HepG2 (cell line): ENCODE measurements around the gene GATD1. TPM values are rescaled to one million over a fixed set of nuclear protein-coding genes. Genes with fewer than 3 reads are reported as not detected.

Source experiments
- ASH2L ChIP-seq: fragments of 300-600, 200-600 bp; sonication (generic); IDR thresholded peaks from 2 replicates; pipeline ENCODE4 v1.7.0; 2017; ENCODE audit warnings: low read depth, mild to moderate bottlenecking, moderate library complexity, mixed read lengths, low read length; ENCODE audit not compliant: insufficient read length
- JUNB ChIP-seq: sonication (generic); formaldehyde crosslinking; IDR thresholded peaks from 2 replicates; pipeline ENCODE4 v1.8.0; 2022; ENCODE audit warnings: missing genetic modification reagents, mild to moderate bottlenecking, borderline replicate concordance
- ZNF329 ChIP-seq: sonication (generic); formaldehyde crosslinking; IDR thresholded peaks from 2 replicates; pipeline ENCODE4 v1.9.0; 2021; ENCODE audit warnings: low read depth, mild to moderate bottlenecking, missing genetic modification reagents
- ZNF350 ChIP-seq: sonication (generic); formaldehyde crosslinking; IDR thresholded peaks from 2 replicates; pipeline ENCODE4 v1.4.0; 2020; ENCODE audit warnings: mild to moderate bottlenecking, low read depth, missing genetic modification reagents, borderline replicate concordance
- ZNF446 ChIP-seq: sonication (generic); formaldehyde crosslinking; IDR thresholded peaks from 2 replicates; pipeline ENCODE4 v1.5.0; 2020; ENCODE audit warnings: mild to moderate bottlenecking, missing genetic modification reagents
- ZNF616 ChIP-seq: sonication (generic); formaldehyde crosslinking; IDR thresholded peaks from 2 replicates; pipeline ENCODE4 v1.5.0; 2020; ENCODE audit warnings: low read depth, mild to moderate bottlenecking, missing genetic modification reagents
- ZNF720 ChIP-seq: sonication (generic); formaldehyde crosslinking; IDR thresholded peaks from 2 replicates; pipeline ENCODE4 v1.4.0; 2020; ENCODE audit warnings: missing genetic modification reagents
- polyA plus RNA-seq, 8 experiments: library from polyadenylated mRNA; depleted of rRNA in 3 of 8; stranded (reverse) in 7 of 8; unstranded in 1 of 8; fragments of >200 nt; fragmentation: Illumina TruSeq in 4 of 8; extraction: Trizol in 4 of 8; gene quantifications; 2 replicates each; pipeline versions ENCODE4 v1.2.1 to v1.2.3, GENCODE V29; 2011 to 2016; ENCODE audit warnings: low read depth in 4 of 8, missing spikeins in 1 of 8, mixed read lengths in 1 of 8; ENCODE audit not compliant: insufficient read depth in 1 of 8
- total RNA-seq, 5 experiments: library from RNA; depleted of rRNA; stranded (reverse); fragments of >200 nt; fragmentation: Illumina TruSeq; extraction: Trizol; gene quantifications; 2 replicates each; pipeline ENCODE4 v1.2.3, GENCODE V29; 2016; ENCODE audit warnings: low read depth in 1 of 5
- TF ChIP-seq, protein P1 (sequence below), 2 experiments: fragments of 450-650 bp in 1 of 2; sonication (generic) in 1 of 2; formaldehyde crosslinking in 1 of 2; IDR thresholded peaks; 2 replicates each; pipeline versions ENCODE4 v1.6.1 to v1.8.0; 2016 to 2022; ENCODE audit warnings: antibody characterized with exemption in 1 of 2, mild to moderate bottlenecking in 1 of 2, missing genetic modification reagents in 1 of 2
- TF ChIP-seq, protein P2 (sequence below): sonication (generic); formaldehyde crosslinking; IDR thresholded peaks from 2 replicates; pipeline ENCODE4 v1.8.0; 2022; ENCODE audit warnings: mild to moderate bottlenecking, missing genetic modification reagents, moderate library complexity
- TF ChIP-seq, protein P3 (sequence below): sonication (generic); formaldehyde crosslinking; IDR thresholded peaks from 2 replicates; pipeline ENCODE4 v1.4.0; 2020; ENCODE audit warnings: missing genetic modification reagents
- TF ChIP-seq, protein P4 (sequence below): sonication (generic); formaldehyde crosslinking; IDR thresholded peaks from 2 replicates; pipeline ENCODE4 v1.5.0; 2020; ENCODE audit warnings: missing genetic modification reagents
- TF ChIP-seq, protein P5 (sequence below): sonication (generic); formaldehyde crosslinking; IDR thresholded peaks from 2 replicates; pipeline ENCODE4 v1.8.1; 2022; ENCODE audit warnings: mild to moderate bottlenecking, missing genetic modification reagents

Gene GATD1
- total and polyA plus RNA-seq, 2 of the 13 experiments (the other 11 are each of a cell fraction or from before 2014, with no cell fraction given): 31.3 to 60.5 TPM

GRCh38 chr11:809287-810039, 32.2 kb upstream of the GATD1 start, which contains the start of gene RPLP2 (continued):
- TF ChIP-seq, protein P1, sequence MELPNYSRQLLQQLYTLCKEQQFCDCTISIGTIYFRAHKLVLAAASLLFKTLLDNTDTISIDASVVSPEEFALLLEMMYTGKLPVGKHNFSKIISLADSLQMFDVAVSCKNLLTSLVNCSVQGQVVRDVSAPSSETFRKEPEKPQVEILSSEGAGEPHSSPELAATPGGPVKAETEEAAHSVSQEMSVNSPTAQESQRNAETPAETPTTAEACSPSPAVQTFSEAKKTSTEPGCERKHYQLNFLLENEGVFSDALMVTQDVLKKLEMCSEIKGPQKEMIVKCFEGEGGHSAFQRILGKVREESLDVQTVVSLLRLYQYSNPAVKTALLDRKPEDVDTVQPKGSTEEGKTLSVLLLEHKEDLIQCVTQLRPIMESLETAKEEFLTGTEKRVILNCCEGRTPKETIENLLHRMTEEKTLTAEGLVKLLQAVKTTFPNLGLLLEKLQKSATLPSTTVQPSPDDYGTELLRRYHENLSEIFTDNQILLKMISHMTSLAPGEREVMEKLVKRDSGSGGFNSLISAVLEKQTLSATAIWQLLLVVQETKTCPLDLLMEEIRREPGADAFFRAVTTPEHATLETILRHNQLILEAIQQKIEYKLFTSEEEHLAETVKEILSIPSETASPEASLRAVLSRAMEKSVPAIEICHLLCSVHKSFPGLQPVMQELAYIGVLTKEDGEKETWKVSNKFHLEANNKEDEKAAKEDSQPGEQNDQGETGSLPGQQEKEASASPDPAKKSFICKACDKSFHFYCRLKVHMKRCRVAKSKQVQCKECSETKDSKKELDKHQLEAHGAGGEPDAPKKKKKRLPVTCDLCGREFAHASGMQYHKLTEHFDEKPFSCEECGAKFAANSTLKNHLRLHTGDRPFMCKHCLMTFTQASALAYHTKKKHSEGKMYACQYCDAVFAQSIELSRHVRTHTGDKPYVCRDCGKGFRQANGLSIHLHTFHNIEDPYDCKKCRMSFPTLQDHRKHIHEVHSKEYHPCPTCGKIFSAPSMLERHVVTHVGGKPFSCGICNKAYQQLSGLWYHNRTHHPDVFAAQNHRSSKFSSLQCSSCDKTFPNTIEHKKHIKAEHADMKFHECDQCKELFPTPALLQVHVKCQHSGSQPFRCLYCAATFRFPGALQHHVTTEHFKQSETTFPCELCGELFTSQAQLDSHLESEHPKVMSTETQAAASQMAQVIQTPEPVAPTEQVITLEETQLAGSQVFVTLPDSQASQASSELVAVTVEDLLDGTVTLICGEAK (IDR thresholded peaks at IDR 0.05): peak; percentile 38; the same call in 1 of the 2 replicates
- TF ChIP-seq, protein P1 (CRISPR knock-in tag; IDR thresholded peaks at IDR 0.05): peak; percentile 80; the same call in 1 of the 2 replicates
- TF ChIP-seq, protein P2, sequence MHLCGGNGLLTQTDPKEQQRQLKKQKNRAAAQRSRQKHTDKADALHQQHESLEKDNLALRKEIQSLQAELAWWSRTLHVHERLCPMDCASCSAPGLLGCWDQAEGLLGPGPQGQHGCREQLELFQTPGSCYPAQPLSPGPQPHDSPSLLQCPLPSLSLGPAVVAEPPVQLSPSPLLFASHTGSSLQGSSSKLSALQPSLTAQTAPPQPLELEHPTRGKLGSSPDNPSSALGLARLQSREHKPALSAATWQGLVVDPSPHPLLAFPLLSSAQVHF (CRISPR knock-in tag): peak; percentile 54; the same call in 1 of the 2 replicates
- TF ChIP-seq, protein P3, sequence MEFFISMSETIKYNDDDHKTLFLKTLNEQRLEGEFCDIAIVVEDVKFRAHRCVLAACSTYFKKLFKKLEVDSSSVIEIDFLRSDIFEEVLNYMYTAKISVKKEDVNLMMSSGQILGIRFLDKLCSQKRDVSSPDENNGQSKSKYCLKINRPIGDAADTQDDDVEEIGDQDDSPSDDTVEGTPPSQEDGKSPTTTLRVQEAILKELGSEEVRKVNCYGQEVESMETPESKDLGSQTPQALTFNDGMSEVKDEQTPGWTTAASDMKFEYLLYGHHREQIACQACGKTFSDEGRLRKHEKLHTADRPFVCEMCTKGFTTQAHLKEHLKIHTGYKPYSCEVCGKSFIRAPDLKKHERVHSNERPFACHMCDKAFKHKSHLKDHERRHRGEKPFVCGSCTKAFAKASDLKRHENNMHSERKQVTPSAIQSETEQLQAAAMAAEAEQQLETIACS (CRISPR knock-in tag): peak; percentile 74
- TF ChIP-seq, protein P4, sequence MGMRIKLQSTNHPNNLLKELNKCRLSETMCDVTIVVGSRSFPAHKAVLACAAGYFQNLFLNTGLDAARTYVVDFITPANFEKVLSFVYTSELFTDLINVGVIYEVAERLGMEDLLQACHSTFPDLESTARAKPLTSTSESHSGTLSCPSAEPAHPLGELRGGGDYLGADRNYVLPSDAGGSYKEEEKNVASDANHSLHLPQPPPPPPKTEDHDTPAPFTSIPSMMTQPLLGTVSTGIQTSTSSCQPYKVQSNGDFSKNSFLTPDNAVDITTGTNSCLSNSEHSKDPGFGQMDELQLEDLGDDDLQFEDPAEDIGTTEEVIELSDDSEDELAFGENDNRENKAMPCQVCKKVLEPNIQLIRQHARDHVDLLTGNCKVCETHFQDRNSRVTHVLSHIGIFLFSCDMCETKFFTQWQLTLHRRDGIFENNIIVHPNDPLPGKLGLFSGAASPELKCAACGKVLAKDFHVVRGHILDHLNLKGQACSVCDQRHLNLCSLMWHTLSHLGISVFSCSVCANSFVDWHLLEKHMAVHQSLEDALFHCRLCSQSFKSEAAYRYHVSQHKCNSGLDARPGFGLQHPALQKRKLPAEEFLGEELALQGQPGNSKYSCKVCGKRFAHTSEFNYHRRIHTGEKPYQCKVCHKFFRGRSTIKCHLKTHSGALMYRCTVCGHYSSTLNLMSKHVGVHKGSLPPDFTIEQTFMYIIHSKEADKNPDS (CRISPR knock-in tag): no peak
- TF ChIP-seq ZNF720 (CRISPR knock-in tag): no peak
- TF ChIP-seq ZNF446: no peak
- peak; percentile 98 for TF ChIP-seq ZNF350 (CRISPR knock-in tag)
- TF ChIP-seq, protein P5, sequence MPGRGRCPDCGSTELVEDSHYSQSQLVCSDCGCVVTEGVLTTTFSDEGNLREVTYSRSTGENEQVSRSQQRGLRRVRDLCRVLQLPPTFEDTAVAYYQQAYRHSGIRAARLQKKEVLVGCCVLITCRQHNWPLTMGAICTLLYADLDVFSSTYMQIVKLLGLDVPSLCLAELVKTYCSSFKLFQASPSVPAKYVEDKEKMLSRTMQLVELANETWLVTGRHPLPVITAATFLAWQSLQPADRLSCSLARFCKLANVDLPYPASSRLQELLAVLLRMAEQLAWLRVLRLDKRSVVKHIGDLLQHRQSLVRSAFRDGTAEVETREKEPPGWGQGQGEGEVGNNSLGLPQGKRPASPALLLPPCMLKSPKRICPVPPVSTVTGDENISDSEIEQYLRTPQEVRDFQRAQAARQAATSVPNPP (CRISPR knock-in tag): peak; percentile 88
- TF ChIP-seq ZNF616 (CRISPR knock-in tag): peak; percentile 48
- peak; percentile 82 for TF ChIP-seq ASH2L
- peak; percentile 75; the same call in 1 of the 2 replicates for TF ChIP-seq ZNF329 (CRISPR knock-in tag)
- no peak for TF ChIP-seq JUNB (CRISPR knock-in tag)
